Caco-2 (cell line): ENCODE results near the gene ADGRF4. TPM values are rescaled to one million over a fixed set of nuclear protein-coding genes. Genes with fewer than 3 reads are reported as not detected.
A peak's percentile ranks its signal among the peaks of the same experiment; 100 is the strongest.

ENCODE experiments used
- BruUV-seq: library from RNA; stranded (reverse); fragments of 400-500 nt; replicated peaks from 2 replicates; lab custom pipeline; 2021; lab: Mats Ljungman, UMichigan
- CTCF ChIA-PET: fragments of 300-600 bp; sonication (Branson Sonifier 250); formaldehyde crosslinking; loops from one replicate; lab custom pipeline; 2022; ENCODE audit warnings: antibody characterized with exemption; lab: Charles Lee
- POLR2A ChIA-PET: fragments of 300-600 bp; sonication (Branson Sonifier 250); formaldehyde crosslinking; loops from one replicate; lab custom pipeline; 2022; ENCODE audit warnings: antibody characterized with exemption; lab: Charles Lee
- DNase-seq, 2 experiments: peaks; one replicate each; pipeline versions ENCODE4 v3.0.0 to v3.0.0-alpha.2; 2020 to 2022
- H3K27me3 ChIP-seq: replicated peaks from 2 replicates; pipeline ENCODE4 v1.6.0; 2011; ENCODE audit warnings: low read length; ENCODE audit not compliant: control insufficient read depth, insufficient read depth
- H3K36me3 ChIP-seq: 2 replicates; pipeline ENCODE4 v1.5.1; 2011; ENCODE audit warnings: low read length; ENCODE audit not compliant: control insufficient read depth, insufficient read depth
- H3K4me1 ChIP-seq: fragments of 250-450 bp; sonication (Bioruptor Pico); 2 replicates; pipeline ENCODE4 v1.5.1; 2020; ENCODE audit warnings: mild to moderate bottlenecking
- H3K4me3 ChIP-seq: 2 replicates; pipeline ENCODE4 v1.5.1; 2011; ENCODE audit warnings: low read depth, mild to moderate bottlenecking, control low read depth, low read length
- H3K9me3 ChIP-seq: fragments of 250-450 bp; sonication (Bioruptor Pico); 2 replicates; pipeline ENCODE4 v1.5.1; 2020; ENCODE audit warnings: mild to moderate bottlenecking, moderate library complexity
- H3K27ac Mint-ChIP-seq: one replicate; pipeline ENCODE4 v1.8.0; 2022; ENCODE audit warnings: mixed read lengths; ENCODE audit not compliant: unreplicated experiment
- H3K27me3 Mint-ChIP-seq: one replicate; pipeline ENCODE4 v1.8.0; 2022; ENCODE audit warnings: mixed read lengths; ENCODE audit not compliant: insufficient read depth, unreplicated experiment
- H3K36me3 Mint-ChIP-seq: one replicate; pipeline ENCODE4 v1.8.0; 2022; ENCODE audit warnings: mild to moderate bottlenecking, mixed read lengths; ENCODE audit not compliant: insufficient read depth, unreplicated experiment
- H3K4me1 Mint-ChIP-seq: one replicate; pipeline ENCODE4 v1.8.0; 2022; ENCODE audit warnings: low read depth, mixed read lengths; ENCODE audit not compliant: unreplicated experiment
- H3K4me3 Mint-ChIP-seq: one replicate; pipeline ENCODE4 v1.8.0; 2022; ENCODE audit warnings: mild to moderate bottlenecking, moderate library complexity, mixed read lengths; ENCODE audit not compliant: unreplicated experiment
- H3K9me3 Mint-ChIP-seq: one replicate; pipeline ENCODE4 v1.8.0; 2022; ENCODE audit warnings: mixed read lengths; ENCODE audit not compliant: unreplicated experiment
- CTCF ChIP-seq, 2 experiments: fragments of 200-600 bp in 1 of 2; IDR thresholded peaks; 1 replicate in 1 of 2; 2 replicates in 1 of 2; pipeline versions ENCODE4 v1.5.1 to v1.8.0; 2011 to 2022; ENCODE audit warnings: antibody characterized with exemption in 1 of 2, control low read depth in 1 of 2, inconsistent platforms in 1 of 2, low read depth in 1 of 2, low read length in 1 of 2, mild to moderate bottlenecking in 1 of 2, moderate library complexity in 1 of 2; ENCODE audit not compliant: insufficient read depth in 1 of 2, severe bottlenecking in 1 of 2, unreplicated experiment in 1 of 2
- intact Hi-C: fragments of 100-400 bp; cut with micrococcal nuclease; formaldehyde crosslinking; loops from one replicate; pipeline ENCODE4 v1.10.0; 2022; ENCODE audit not compliant: unreplicated experiment
- total RNA-seq: library from RNA; stranded (reverse); gene quantifications from 2 replicates; pipeline ENCODE4 v1.2.3, GENCODE V29; 2022

Gene ADGRF4
- total RNA-seq, 1 experiment from 2014 or later: 10.6 TPM

- CTCF ChIA-PET: no interaction called here
- H3K4me3 ChIP-seq: no peak overlapping the region
- POLR2A ChIA-PET: no interaction called here
These were observed 12.0 kb upstream of the ADGRF4 start for GRCh38 chr6:47686411-47686810.

GRCh38 chr6:47687432-47687831 is 10.9 kb upstream of the ADGRF4 start:
- TF ChIP-seq CTCF (IDR thresholded peaks at IDR 0.05; ENCODE audit: insufficient read depth in 1 of 2, low read depth in 1 of 2, low read length in 1 of 2, severe bottlenecking in 1 of 2, unreplicated experiment in 1 of 2): no peak
- ChIA-PET POLR2A (interaction anchor here (0.6 kb wide), 1 partner anchor 16 kb away, joined by 3 read pairs; no protein-coding TSS in a partner anchor), CTCF (no interaction called here)
- H3K4me1 ChIP-seq: no peaks in the 10 kb centered on the region
- no TSS peak for BruUV-seq
- no peaks in the 10 kb centered on the region for H3K36me3 ChIP-seq
- Mint-ChIP-seq H3K36me3 (no peaks in the 10 kb centered on the region), H3K4me1 (no peaks in the 10 kb centered on the region), H3K9me3 (no peaks in the 10 kb centered on the region), H3K4me3 (no peak overlapping the region), H3K27ac (no peak overlapping the region), H3K27me3 (no peaks in the 10 kb centered on the region)
- no peaks in the 10 kb centered on the region for H3K9me3 ChIP-seq
- DNase-seq: no peak
- no peaks in the 10 kb centered on the region for H3K27me3 ChIP-seq
- H3K4me3 ChIP-seq: no peak overlapping the region
- intact Hi-C loops: no loop called here

More at GRCh38 chr6:47686411-47686810, 12.0 kb upstream of the ADGRF4 start:
- DNase-seq: no peak
- Histone ChIP-seq H3K9me3 (no peaks in the 10 kb centered on the region), H3K27me3 (no peaks in the 10 kb centered on the region), H3K36me3 (no peaks in the 10 kb centered on the region; the same call in 1 of the 2 replicates), H3K4me1 (no peaks in the 10 kb centered on the region)
- no peaks in the 10 kb centered on the region for H3K4me1 Mint-ChIP-seq
- H3K36me3 Mint-ChIP-seq: no peaks in the 10 kb centered on the region
- intact Hi-C loops: no loop called here
- no TSS peak for BruUV-seq
- no peaks in the 10 kb centered on the region for H3K27me3 Mint-ChIP-seq
- no peaks in the 10 kb centered on the region for H3K9me3 Mint-ChIP-seq
- TF ChIP-seq CTCF (IDR thresholded peaks at IDR 0.05; ENCODE audit: insufficient read depth in 1 of 2, low read depth in 1 of 2, low read length in 1 of 2, severe bottlenecking in 1 of 2, unreplicated experiment in 1 of 2): no peak
- no peak overlapping the region for H3K27ac Mint-ChIP-seq
- no peak overlapping the region for H3K4me3 Mint-ChIP-seq

- no peak for TF ChIP-seq CTCF (IDR thresholded peaks at IDR 0.05; ENCODE audit: insufficient read depth in 1 of 2, low read depth in 1 of 2, low read length in 1 of 2, severe bottlenecking in 1 of 2, unreplicated experiment in 1 of 2)
- POLR2A ChIA-PET: no interaction called here
- H3K27me3 ChIP-seq: no peaks in the 10 kb centered on the region
- H3K27me3 Mint-ChIP-seq: no peaks in the 10 kb centered on the region
- peak in 1 of 2 experiments; percentile 19 for DNase-seq
- no peaks in the 10 kb centered on the region for H3K36me3 Mint-ChIP-seq
- H3K36me3 ChIP-seq: no peaks in the 10 kb centered on the region
- H3K4me1 ChIP-seq: no peaks in the 10 kb centered on the region
- H3K4me1 Mint-ChIP-seq: no peaks in the 10 kb centered on the region
- no peaks in the 10 kb centered on the region for H3K9me3 ChIP-seq
- CTCF ChIA-PET: interaction anchor here (0.5 to 1.1 kb wide), 2 partner anchors 44 to 353 kb away, joined by 4 to 5 read pairs; no protein-coding TSS in a partner anchor
- H3K9me3 Mint-ChIP-seq: no peaks in the 10 kb centered on the region
- no TSS peak for BruUV-seq
- intact Hi-C loops: loop anchor here (1.0 kb wide), 2 partner anchors 44 to 57 kb away; no protein-coding TSS in a partner anchor
- H3K4me3 ChIP-seq: no peak overlapping the region
- H3K27ac Mint-ChIP-seq: no peak overlapping the region
- H3K4me3 Mint-ChIP-seq: no peak overlapping the region
These were observed 8.2 kb upstream of the ADGRF4 start for GRCh38 chr6:47690214-47690613.
